ENCODE measurements around the gene GGNBP2.

Gene GGNBP2

GRCh38 chr17:36514856-36515255 lies 29.9 kb upstream of the GGNBP2 start:
- no peak for DNase-seq (ENCODE audit: low read depth in 2 of 2)

- DNase-seq (ENCODE audit: low read depth in 2 of 2), result no peak
Observed at GRCh38 chr17:36515837-36516236, 28.9 kb upstream of the GGNBP2 start.

DNA sequence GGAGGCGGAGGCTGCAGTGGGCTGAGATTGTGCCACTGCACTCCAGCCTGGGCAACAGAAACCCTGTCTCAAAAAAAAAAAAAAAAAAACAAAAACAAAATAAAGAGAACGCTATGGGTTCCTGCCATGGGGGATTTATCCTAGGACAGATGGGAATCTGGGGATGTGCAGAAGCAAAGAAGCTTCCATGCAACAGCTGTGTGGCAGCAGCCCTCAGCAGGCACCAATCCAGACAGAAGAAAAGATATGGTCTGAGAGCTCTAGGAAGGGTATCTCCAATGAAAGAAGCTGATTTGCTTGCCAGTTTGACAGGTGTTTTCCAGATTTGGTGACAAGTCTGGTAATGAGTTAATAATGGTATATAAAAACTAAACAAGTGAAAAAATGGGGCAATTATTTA lies 21.6 kb upstream of the GGNBP2 start:
- DNase-seq (ENCODE audit: low read depth in 2 of 2), result no peak

DNA sequence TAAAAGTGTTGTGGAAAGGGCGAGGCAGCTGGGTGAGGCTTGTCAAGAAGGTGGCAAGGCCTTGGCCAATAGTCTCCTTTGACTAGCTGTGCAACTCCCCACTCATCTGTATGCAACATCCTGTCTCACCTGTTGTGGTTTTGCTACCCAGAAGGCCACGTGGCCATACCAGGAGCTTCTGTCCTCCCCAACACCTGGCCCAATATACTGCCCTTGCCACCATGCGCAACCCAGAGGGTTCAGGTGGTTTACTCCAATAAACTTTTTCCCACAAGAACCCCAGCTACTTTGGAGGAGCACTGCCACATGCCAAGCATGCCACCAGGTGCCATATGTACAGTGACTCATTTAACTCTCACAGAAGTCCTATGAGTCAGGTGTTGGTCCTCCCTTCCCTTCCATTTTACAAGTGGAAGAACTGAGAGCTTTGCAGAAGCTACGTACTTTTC lies 20.3 kb upstream of the GGNBP2 start:
- DNase-seq (ENCODE audit: low read depth in 2 of 2), result no peak

DNA sequence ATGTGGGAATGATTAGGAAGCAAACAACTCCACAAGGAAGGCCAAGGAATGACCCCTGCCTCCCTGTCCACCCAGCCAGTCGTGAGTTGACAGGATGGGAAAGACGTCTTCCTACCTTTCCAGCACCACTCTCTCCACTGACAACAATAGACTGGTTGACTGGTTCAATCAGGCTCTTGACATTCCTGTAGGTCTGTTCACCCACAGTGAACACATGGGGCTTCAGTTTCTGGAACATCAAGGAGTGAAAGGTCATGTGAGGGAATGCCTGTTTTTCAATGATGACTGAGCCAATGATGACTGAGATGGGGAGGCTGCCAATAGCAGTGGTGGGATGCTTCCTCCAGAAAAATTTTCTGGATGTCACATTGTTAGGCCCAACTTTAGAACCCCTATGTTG lies 19.6 kb upstream of the GGNBP2 start:
- DNase-seq (ENCODE audit: low read depth in 2 of 2), result no peak

- DNase-seq (ENCODE audit: low read depth in 2 of 2), result no peak
Observed at GRCh38 chr17:36525888-36526287, 18.8 kb upstream of the GGNBP2 start.

DNA sequence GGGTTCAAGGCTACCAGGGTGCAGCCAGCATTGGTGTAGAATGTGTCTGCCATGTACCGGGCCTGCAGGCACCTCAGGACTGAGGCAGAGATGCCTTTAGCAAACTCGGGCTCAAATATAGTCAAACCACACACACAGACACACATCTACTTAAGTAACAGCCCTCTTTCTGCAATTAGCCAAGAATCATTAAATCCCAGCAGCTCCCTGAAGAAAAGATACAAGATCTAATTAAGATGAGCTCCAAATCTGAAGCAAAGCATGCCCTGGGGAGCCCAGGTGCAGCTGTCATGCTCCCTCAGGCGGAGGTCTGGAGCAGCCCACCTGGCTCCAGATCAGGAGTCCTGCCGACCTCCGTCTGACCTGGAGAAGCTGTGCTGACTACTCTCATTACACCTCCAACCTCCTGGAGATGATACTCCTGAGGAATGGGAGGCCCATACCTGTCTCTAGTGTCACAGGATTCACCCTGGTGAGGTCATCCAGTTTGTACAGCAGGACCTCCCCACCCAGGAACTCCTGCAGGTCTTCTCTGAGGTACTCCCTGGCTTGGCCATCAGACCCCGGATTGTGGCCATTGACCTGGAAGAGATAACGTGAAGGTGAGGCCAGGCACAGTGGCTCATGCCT lies 17.0 kb upstream of the GGNBP2 start:
- no peak for DNase-seq (ENCODE audit: low read depth in 2 of 2)

DNA sequence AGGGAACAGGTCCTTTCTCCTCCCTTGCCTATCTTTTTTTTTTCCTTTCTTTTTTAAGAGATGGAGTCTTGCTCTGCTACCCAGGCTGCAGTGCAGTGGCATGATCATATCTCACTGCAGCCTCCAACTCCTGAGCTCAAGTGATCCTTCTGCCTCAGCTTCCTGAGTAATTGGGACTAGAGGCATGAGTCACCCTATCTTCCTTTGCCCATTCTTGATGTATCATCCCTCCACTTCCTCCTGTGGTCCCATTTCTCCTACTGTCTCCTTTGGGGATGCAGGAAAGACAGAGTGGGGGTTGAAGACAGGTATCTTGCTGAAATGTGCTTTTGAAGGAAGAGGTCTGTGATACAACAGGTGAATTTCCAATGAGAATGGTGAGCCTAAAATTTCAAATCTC lies 15.6 kb upstream of the GGNBP2 start:
- no peak for DNase-seq (ENCODE audit: low read depth in 2 of 2)

DNA sequence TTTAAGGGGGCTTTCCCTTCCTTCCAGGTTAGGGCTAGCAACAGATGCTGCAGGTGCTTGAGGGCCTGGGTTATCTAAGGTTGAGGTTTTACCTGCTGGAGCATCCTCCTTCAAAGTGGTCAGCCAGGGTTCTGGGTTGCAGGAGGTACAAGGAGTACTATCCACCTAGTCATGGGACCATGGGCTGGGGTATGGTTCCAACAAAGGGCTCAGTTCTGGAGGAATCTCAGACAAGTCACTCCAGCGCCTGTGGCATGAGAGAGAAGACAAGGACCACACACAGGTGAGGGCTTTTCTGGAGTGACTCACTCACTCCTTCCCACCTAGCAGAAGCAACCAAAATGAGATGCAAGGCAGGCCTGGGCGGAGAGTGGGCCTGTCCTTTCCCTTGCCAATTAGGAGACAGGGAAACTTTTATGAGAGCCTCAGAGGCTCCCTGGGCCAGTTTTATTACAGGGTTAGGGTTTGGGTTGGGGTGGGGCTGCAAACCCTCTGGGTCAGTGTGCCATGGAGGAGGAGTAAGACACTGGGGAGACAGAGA lies 12.2 kb upstream of the GGNBP2 start:
- DNase-seq (ENCODE audit: low read depth in 2 of 2), result no peak

- DNase-seq (ENCODE audit: low read depth in 2 of 2), result peak; percentile 34 to 46
Observed at GRCh38 chr17:36533935-36534839, 10.5 kb upstream of the GGNBP2 start.

GRCh38 chr17:36534840-36535668 lies 9.7 kb upstream of the GGNBP2 start, which contains the start of the genes MYO19 and PIGW:
Gene MYO19, minus strand, starts transcription at chr17:36534868. Its CDS starts 2,330 bp downstream, at chr17:36532538.
Gene PIGW, plus strand, starts transcription at chr17:36534987. Its CDS starts 2,115 bp downstream, at chr17:36537102.
- peak; percentile 82 to 87 for DNase-seq (ENCODE audit: low read depth in 2 of 2)

GRCh38 chr17:36535669-36536081 lies 9.0 kb upstream of the GGNBP2 start:
- no peak for DNase-seq (ENCODE audit: low read depth in 2 of 2)

- no peak for DNase-seq (ENCODE audit: low read depth in 2 of 2)
Observed at GRCh38 chr17:36540696-36541095, 4.0 kb upstream of the GGNBP2 start.

DNA sequence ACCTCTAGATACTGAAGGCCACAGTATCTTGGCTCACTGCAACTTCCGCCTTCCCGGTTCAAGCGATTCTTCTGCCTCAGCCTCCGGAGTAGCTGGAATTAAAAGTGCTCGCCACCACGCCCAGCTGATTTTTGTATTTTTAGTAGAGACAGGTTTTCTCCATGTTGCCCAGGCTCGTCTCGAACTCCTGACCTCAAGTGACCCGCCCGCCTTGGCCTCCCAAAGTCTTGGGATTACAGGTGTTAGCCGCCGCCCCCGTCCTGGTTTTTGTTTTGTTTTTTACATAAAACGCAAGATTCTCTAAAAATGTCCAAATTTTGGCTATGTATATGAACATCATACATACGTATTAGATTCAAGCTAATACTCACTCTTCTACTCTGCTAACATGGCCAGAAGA lies 2.0 kb upstream of the GGNBP2 start:
- DNase-seq (ENCODE audit: low read depth in 2 of 2), result no peak

DNA sequence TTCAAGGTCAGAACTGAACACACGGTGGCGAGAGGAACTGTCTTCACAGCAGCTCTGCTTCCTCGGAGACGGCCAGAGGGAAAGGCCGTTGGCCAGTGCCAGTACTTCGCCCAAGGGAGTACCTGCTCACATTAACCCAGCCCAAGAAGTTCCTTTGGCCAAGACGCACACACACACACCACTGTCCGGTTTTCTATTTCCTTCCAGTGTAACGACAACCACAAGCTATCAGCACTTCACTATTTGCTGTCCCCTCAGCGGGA lies 744 bp upstream of the GGNBP2 start:
- no peak for DNase-seq (ENCODE audit: low read depth in 2 of 2)

DNA sequence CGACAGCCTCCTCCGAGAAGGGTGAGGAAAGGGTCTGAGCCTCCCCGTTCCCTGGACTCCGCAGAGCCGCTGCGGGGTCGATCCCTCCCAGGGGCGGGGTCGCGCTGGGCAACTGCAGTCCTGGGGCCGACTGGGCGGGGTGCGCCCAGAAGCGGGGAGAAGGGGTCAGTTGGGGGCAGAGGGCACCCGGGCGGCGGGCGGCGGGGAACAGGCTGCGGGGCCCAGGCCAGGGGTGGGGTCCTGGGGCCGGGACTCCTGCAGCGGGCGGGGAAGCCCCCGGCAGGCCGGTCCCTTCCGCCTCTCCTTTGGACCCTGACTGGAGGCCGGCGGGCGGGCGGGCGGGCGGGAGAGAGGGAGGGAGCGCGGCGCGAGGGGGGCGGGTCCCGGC lies 352 bp downstream of the GGNBP2 start:
- DNase-seq (ENCODE audit: low read depth in 2 of 2), result no peak

- DNase-seq (ENCODE audit: low read depth in 2 of 2), result peak; percentile 90 to 92
Observed at GRCh38 chr17:36545465-36546417, 1.0 kb downstream of the GGNBP2 start.

DNA sequence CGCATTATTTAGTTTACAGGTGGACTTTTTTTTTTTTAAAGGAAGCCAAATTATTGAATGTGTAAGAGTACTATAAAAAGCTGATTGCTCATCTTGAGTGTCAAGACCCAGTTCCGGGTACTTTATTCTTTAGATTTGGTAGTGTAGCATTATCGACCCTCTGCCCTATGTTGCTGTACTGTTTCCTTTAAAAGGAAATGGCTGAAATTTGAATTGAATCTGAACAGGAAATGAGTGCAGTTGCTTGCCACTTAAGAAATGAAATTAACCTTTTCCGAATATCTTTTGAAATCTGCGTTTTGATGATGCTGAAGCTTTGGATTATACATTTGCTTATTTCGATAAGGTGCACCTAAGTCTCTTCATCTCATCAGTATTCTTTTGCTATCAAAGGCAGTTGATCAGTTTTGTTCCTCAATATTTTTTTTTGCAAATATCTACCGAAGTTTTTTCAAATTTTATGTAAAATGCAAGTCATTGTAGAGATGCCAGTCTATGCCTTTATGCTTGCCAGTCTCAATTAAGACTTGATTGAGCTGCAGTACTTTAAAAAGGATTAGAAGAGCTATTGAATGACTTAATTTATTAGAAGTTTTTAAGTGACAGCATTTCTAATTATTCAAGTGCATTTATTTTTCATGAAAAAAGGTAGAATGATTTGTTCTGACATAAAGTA lies 1.8 kb downstream of the GGNBP2 start:
- no peak for DNase-seq (ENCODE audit: low read depth in 2 of 2)

DNA sequence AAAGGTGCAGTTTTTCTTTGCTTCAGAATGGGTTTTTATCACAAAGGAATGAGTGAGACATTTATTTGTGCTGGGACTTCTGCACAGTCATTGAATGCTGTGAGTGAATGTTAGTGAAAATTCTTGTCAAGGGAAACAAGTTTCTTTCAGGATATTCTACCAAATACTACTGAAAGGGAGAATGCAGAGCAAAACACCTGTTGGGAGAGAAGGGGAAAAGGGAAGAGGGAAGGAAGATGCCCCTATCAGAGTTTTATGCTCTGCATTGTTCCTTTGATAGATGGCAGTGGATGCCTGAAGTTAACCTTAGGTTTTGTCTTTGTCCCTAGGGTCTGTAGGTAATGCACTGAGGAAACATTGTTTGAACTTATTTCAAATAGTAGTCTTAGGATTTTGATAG lies 3.1 kb downstream of the GGNBP2 start:
- no peak for DNase-seq (ENCODE audit: low read depth in 2 of 2)

Measured in stimulated activated CD4-positive, alpha-beta T cell treated with anti-CD3 and anti-CD28 coated beads, Interleukin-1b, Interleukin-23, amount 100 ng/mL, for 4 hours (primary cell).